HPDE6-E6E7 (cell line): ENCODE measurements around the gene CHN1.

ENCODE experiments used
- DNase-seq: peaks from one replicate; pipeline ENCODE4 v3.0.0; 2011; ENCODE audit warnings: missing footprints; ENCODE audit errors: extremely low spot score

The CHN1 gene

GRCh38 chr2:174925046-174925784 is 80.0 kb downstream of the CHN1 start:
- DNase-seq, result no peak

- no peak for DNase-seq
Measured at GRCh38 chr2:174924061-174924693, 81.0 kb downstream of the CHN1 start.

- DNase-seq, result no peak
Measured at GRCh38 chr2:174919947-174920595, 85.1 kb downstream of the CHN1 start.

GRCh38 chr2:174918886-174919526 is 86.2 kb downstream of the CHN1 start:
- no peak for DNase-seq

GRCh38 chr2:174916270-174916930 is 88.8 kb downstream of the CHN1 start:
- no peak for DNase-seq

GRCh38 chr2:174914853-174915760 is 90.1 kb downstream of the CHN1 start:
- DNase-seq, result no peak

- DNase-seq, result no peak
Measured at GRCh38 chr2:174908284-174908683, 96.9 kb downstream of the CHN1 start.

GRCh38 chr2:174903264-174903556 is 102.0 kb downstream of the CHN1 start:
- DNase-seq, result no peak

- DNase-seq, result no peak
Measured at GRCh38 chr2:174902506-174903263, 102.5 kb downstream of the CHN1 start.

- no peak for DNase-seq
Measured at GRCh38 chr2:174901075-174901474, 104.1 kb downstream of the CHN1 start.

GRCh38 chr2:174897286-174897685 is 107.9 kb downstream of the CHN1 start:
- DNase-seq, result no peak

- no peak for DNase-seq
Measured at GRCh38 chr2:174893018-174893417, 112.2 kb downstream of the CHN1 start.

- DNase-seq, result no peak
Measured at GRCh38 chr2:174892546-174892945, 112.6 kb downstream of the CHN1 start.

- DNase-seq, result no peak
Measured at GRCh38 chr2:174888646-174889271, 116.4 kb downstream of the CHN1 start.

- DNase-seq, result no peak
Measured at GRCh38 chr2:174888146-174888545, 117.0 kb downstream of the CHN1 start.

- no peak for DNase-seq
Measured at GRCh38 chr2:174882416-174882815, 122.8 kb downstream of the CHN1 start.

- no peak for DNase-seq
Measured at GRCh38 chr2:174881678-174882077, 123.5 kb downstream of the CHN1 start.

GRCh38 chr2:174878537-174879147 is 126.5 kb downstream of the CHN1 start:
- DNase-seq, result peak; percentile 9

- DNase-seq, result no peak
Measured at GRCh38 chr2:174877751-174878150, 127.4 kb downstream of the CHN1 start.
